Subcutaneous abdominal adipose tissue (tissue), 5 donors: ENCODE measurements around the gene GRIN2C.

Experiments used
- H3K27ac ChIP-seq: one replicate; pipeline ENCODE4 v1.7.0; 2013; ENCODE audit warnings: low read depth, mild to moderate bottlenecking, inconsistent platforms, low read length, moderate library complexity
- H3K27me3 ChIP-seq, 5 donors: one replicate each; pipeline ENCODE4 v1.7.0; 2013; ENCODE audit warnings: low read length in 5 of 5, inconsistent platforms in 1 of 5; ENCODE audit not compliant: control insufficient read depth in 5 of 5, insufficient read depth in 4 of 5
- H3K36me3 ChIP-seq, 5 donors: one replicate each; pipeline ENCODE4 v1.7.0; 2013; ENCODE audit warnings: low read length in 5 of 5; ENCODE audit not compliant: control insufficient read depth in 5 of 5, insufficient read depth in 5 of 5
- H3K4me1 ChIP-seq, 5 donors: one replicate each; pipeline ENCODE4 v1.7.0; 2013; ENCODE audit warnings: low read length in 5 of 5, mild to moderate bottlenecking in 3 of 5, moderate library complexity in 1 of 5; ENCODE audit not compliant: control insufficient read depth in 5 of 5, insufficient read depth in 5 of 5
- H3K4me3 ChIP-seq, 5 donors: one replicate each; pipeline ENCODE4 v1.7.0; 2013; ENCODE audit warnings: low read length in 5 of 5, low read depth in 1 of 5
- H3K9ac ChIP-seq, 5 donors: one replicate each; pipeline ENCODE4 v1.7.0; 2013; ENCODE audit warnings: low read length in 5 of 5, mild to moderate bottlenecking in 4 of 5, moderate library complexity in 3 of 5
- H3K9me3 ChIP-seq, 5 donors: one replicate each; pipeline ENCODE4 v1.7.0; 2013; ENCODE audit warnings: low read length in 5 of 5; ENCODE audit not compliant: control insufficient read depth in 5 of 5
- donor health status: healthy.
- donor health status: healthy.
- donor health status: healthy.
- donor health status: healthy.
- donor health status: healthy.

GRIN2C gene

GRCh38 chr17:74815550-74816370 is 43.9 kb downstream of the GRIN2C start:
- Histone ChIP-seq H3K4me1 (peaks cover 4 to 38% (median 32%) of the 10 kb centered on the region in 5 donors), H3K27ac (no peak overlapping the region), H3K9ac (no peak overlapping the region)

GRCh38 chr17:74815067-74815466 is 44.6 kb downstream of the GRIN2C start:
- no peak overlapping the region for H3K4me3 ChIP-seq
- no peaks in the 10 kb centered on the region for H3K9me3 ChIP-seq
- peaks cover 4 to 45% (median 32%) of the 10 kb centered on the region in 5 donors for H3K4me1 ChIP-seq
- H3K36me3 ChIP-seq, result peaks cover 0 to 34% (median 20%) of the 10 kb centered on the region in 5 donors
- H3K9ac ChIP-seq, result no peak overlapping the region
- no peaks in the 10 kb centered on the region for H3K27me3 ChIP-seq
- no peak overlapping the region for H3K27ac ChIP-seq

More at GRCh38 chr17:74815550-74816370, 43.9 kb downstream of the GRIN2C start:
- H3K27me3 ChIP-seq, result no peaks in the 10 kb centered on the region
- H3K4me3 ChIP-seq, result no peak overlapping the region
- no peaks in the 10 kb centered on the region for H3K9me3 ChIP-seq
- peaks cover 0 to 36% (median 26%) of the 10 kb centered on the region in 5 donors for H3K36me3 ChIP-seq

DNA sequence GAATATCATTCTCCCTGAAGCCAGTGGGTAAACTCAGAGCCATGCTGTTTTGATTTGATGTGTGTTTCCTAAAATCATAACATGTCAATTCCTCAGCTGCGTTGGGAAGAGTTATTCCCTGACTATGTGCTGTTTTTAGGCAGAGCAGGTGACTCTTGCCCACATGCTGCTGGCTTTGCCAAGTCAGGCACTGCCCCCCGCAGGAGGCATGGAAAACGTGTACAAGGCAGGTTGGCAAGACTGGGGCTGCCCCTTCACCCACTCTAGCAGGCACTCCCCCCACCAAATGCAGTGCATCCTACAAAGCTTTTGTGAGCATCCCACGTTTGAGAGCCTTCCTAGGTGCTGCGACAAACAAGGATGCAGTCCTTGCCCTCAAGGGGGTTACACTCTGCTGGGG is 45.2 kb downstream of the GRIN2C start:
- Histone ChIP-seq H3K27me3 (no peaks in the 10 kb centered on the region), H3K4me1 (peaks cover 4 to 51% (median 32%) of the 10 kb centered on the region in 5 donors), H3K9ac (no peak overlapping the region), H3K4me3 (no peak overlapping the region), H3K9me3 (no peaks in the 10 kb centered on the region), H3K27ac (no peak overlapping the region), H3K36me3 (peaks cover 0 to 32% (median 14%) of the 10 kb centered on the region in 5 donors)

DNA sequence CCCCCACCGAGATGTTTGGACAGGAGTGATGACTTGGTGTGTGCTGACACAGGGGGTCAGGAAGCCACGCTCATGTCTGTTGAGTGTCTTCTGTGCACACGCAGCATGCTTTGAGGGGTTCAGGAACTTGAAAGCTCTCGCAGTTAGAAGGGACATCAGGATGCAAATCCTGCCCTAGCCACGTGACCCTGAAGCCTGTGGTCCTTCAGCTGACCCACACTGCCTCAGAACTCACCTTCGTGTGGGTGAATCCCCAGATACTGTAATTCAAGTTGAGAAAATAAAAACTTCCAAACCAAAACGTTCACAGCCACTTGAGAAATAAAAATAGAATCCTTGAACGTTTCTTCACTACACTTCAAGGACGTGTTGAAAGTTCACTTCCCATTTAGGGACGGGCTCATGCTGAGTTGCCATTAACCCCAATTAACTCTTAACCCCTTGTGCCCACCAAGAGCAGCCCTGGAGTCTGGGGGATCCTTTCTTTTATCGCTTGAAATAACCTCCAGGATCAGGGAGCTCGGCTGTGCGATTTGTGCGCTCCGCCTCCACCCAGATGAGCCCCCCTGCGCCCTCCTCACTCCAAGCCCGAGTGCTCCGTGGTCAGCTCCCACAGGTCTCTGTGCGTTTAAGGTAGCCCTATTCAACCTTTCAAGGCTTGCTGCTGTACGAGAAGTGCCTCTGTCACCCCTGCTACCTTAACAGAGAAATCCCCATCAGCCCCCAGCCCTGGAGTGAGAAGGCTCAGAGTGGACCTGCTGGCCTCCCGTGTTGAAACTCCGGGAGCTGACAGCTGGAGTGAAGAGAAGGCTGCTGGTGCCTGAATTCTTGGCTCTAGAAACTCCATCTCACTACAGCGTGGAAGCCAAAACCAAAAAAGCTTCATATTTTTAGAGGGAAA is 47.3 kb downstream of the GRIN2C start:
- Histone ChIP-seq H3K27me3 (no peaks in the 10 kb centered on the region), H3K4me3 (peak overlapping the region in 2 of 5 donors; percentile 6 to 39), H3K4me1 (peaks cover 4 to 66% (median 32%) of the 10 kb centered on the region in 5 donors), H3K27ac (no peak overlapping the region), H3K36me3 (peaks cover 0 to 30% (median 14%) of the 10 kb centered on the region in 5 donors), H3K9me3 (no peaks in the 10 kb centered on the region), H3K9ac (peak overlapping the region in 1 of 5 donors; percentile 37)

DNA sequence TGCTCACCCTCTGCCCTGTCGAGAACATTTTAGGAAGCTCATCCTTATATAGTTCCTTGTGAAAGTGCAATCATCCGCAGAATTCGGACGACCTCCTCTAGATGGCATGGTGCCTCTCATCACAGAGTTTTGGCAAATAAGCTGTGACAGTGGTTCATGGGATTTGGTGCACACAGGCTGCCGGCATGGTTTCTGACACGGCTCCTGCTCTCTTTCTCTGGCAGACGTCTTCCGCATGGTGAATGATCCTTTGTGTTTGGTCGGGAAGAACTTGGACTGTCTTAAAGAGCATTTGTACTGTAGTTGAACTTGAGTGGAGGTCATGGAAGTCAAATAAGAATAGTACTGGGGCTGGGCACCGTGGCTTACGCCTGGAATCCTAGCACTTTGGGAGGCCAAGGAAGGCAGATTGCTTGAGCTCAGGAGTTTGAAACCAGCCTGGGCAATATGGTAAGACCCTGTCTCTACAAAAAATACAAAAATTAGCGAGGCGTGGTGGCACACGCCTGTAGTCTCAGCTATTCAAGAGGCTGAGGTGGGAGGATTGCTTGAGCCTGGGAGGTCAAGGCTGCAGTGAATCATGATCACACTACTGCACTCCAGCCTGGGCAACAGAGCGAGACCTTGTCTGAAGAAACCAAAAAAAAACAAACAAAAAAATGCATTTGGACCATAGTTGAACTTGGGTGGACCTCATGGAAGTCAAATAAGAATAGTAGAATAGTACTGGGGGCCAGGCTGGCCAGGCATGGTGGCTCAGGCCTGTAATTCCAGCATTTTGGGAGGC is 48.8 kb downstream of the GRIN2C start:
- peaks cover 0 to 29% (median 9%) of the 10 kb centered on the region in 5 donors for H3K36me3 ChIP-seq
- H3K4me3 ChIP-seq, result no peak overlapping the region
- no peaks in the 10 kb centered on the region for H3K9me3 ChIP-seq
- H3K27me3 ChIP-seq, result no peaks in the 10 kb centered on the region
- H3K4me1 ChIP-seq, result peaks cover 4 to 69% (median 32%) of the 10 kb centered on the region in 5 donors
- no peak overlapping the region for H3K27ac ChIP-seq
- H3K9ac ChIP-seq, result no peak overlapping the region

GRCh38 chr17:74808714-74809430 is 50.8 kb downstream of the GRIN2C start:
- Histone ChIP-seq H3K4me1 (peaks cover 4 to 58% (median 23%) of the 10 kb centered on the region in 5 donors), H3K36me3 (peaks cover 0 to 49% (median 19%) of the 10 kb centered on the region in 5 donors)

DNA sequence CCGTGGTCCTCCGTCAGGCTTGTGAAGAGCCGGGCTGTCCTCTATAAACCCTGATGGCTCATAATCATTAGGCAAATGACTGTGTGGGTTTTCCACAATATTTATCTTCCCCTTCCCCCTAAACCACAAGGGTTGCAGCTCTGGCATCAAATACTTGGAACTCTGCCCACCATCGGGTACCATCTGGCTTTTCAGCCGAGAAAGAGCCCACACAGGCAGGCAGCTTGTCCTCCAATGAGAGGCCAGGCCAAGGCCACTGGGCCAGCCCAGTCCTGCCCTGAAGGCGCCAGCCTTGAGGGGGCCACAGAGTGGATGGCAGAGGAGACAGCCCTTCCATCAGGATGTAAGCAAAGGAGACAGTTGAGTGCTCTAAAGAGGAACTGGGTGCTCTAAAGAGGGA is 51.8 kb downstream of the GRIN2C start:
- no peak overlapping the region for H3K9ac ChIP-seq
- no peaks in the 10 kb centered on the region for H3K9me3 ChIP-seq
- H3K27ac ChIP-seq, result no peak overlapping the region
- no peak overlapping the region for H3K4me3 ChIP-seq
- peaks cover 2 to 49% (median 17%) of the 10 kb centered on the region in 5 donors for H3K4me1 ChIP-seq
- no peaks in the 10 kb centered on the region for H3K27me3 ChIP-seq
- peaks cover 0 to 55% (median 19%) of the 10 kb centered on the region in 5 donors for H3K36me3 ChIP-seq

More at GRCh38 chr17:74808714-74809430, 50.8 kb downstream of the GRIN2C start:
- H3K4me3 ChIP-seq, result no peak overlapping the region
- H3K9me3 ChIP-seq, result no peaks in the 10 kb centered on the region
- H3K9ac ChIP-seq, result no peak overlapping the region
- H3K27ac ChIP-seq, result no peak overlapping the region
- H3K27me3 ChIP-seq, result no peaks in the 10 kb centered on the region

GRCh38 chr17:74807441-74807840 is 52.2 kb downstream of the GRIN2C start:
- Histone ChIP-seq H3K9me3 (no peaks in the 10 kb centered on the region), H3K4me3 (no peak overlapping the region), H3K36me3 (peaks cover 0 to 55% (median 19%) of the 10 kb centered on the region in 5 donors), H3K4me1 (peaks cover 2 to 44% (median 12%) of the 10 kb centered on the region in 5 donors), H3K27me3 (no peaks in the 10 kb centered on the region), H3K27ac (no peak overlapping the region), H3K9ac (no peak overlapping the region)

DNA sequence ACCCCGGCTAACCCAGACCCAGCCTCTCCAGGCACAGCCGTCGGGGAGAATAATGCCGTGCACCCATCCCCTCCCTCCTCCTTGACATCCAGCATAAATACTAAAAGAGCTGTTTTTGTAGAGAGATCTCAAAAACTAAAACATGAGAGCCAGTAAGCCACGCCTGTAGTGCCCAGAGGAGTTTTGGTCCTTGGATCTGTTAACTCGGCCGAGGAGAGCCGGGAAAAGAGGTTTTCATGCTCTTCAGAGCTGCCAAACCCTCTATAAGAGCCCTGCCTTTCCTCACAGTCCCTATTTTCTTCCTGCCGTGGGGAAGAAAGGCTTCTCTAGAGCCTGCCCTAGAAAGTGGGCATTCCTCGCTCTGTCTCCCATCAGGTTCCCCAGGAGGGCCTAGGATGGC is 53.4 kb downstream of the GRIN2C start:
- peaks cover 0 to 36% (median 6%) of the 10 kb centered on the region in 5 donors for H3K4me1 ChIP-seq
- H3K27ac ChIP-seq, result no peak overlapping the region
- no peak overlapping the region for H3K4me3 ChIP-seq
- H3K9ac ChIP-seq, result no peak overlapping the region
- H3K36me3 ChIP-seq, result peaks cover 0 to 63% (median 28%) of the 10 kb centered on the region in 5 donors
- H3K9me3 ChIP-seq, result no peaks in the 10 kb centered on the region
- H3K27me3 ChIP-seq, result no peaks in the 10 kb centered on the region
